ENCODE data around the gene GNAQ. TPM values are rescaled to one million over a fixed set of nuclear protein-coding genes. Genes with fewer than 3 reads are reported as not detected.

GNAQ gene
- total and polyA plus RNA-seq, 10 donors: 4.4 to 52.3 (median 31.2) TPM

DNA sequence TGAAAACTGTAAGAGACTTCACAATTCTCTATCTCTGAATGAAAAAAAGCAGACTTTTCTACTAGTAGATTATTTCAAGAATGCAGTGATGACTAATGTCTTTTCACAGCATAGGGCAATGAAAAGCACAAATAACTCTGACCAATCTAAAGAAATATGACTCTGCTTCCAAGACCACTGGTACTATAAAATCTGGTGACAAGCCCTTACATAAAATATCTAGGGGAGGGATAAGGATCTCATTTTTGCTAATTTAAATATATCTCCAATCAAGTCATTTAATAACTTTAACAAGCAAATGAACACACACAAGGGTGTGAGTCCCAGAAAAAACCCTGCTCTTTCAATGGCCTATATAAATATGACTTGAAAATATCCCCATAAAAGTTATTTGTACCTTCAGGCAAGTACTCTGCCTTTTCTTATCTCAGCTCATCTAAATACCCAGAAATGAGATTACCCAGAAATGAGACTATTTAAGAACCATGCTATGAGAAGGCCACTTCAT is 105.2 kb downstream of the GNAQ start:
- Histone ChIP-seq H3K4me1 (peaks cover 0 to 40% (median 9%) of the 10 kb centered on the region in 6 donors), H3K27me3 (replicated peaks in 1 of 7) (no peaks in the 10 kb centered on the region), H3K4me3 (no peak overlapping the region), H3K9me3 (no peaks in the 10 kb centered on the region), H3K27ac (no peak overlapping the region), H3K36me3 (no peaks in the 10 kb centered on the region)
- no peak for TF ChIP-seq POLR2AphosphoS5 (IDR thresholded peaks at IDR 0.05)
- no peak for TF ChIP-seq POLR2A (IDR thresholded peaks at IDR 0.05)
- TF ChIP-seq, protein P1, sequence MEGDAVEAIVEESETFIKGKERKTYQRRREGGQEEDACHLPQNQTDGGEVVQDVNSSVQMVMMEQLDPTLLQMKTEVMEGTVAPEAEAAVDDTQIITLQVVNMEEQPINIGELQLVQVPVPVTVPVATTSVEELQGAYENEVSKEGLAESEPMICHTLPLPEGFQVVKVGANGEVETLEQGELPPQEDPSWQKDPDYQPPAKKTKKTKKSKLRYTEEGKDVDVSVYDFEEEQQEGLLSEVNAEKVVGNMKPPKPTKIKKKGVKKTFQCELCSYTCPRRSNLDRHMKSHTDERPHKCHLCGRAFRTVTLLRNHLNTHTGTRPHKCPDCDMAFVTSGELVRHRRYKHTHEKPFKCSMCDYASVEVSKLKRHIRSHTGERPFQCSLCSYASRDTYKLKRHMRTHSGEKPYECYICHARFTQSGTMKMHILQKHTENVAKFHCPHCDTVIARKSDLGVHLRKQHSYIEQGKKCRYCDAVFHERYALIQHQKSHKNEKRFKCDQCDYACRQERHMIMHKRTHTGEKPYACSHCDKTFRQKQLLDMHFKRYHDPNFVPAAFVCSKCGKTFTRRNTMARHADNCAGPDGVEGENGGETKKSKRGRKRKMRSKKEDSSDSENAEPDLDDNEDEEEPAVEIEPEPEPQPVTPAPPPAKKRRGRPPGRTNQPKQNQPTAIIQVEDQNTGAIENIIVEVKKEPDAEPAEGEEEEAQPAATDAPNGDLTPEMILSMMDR (IDR thresholded peaks at IDR 0.05 in 8 of 11, conservative IDR thresholded peaks at IDR 0.05 in 3 of 11): no peak
- DNase-seq: no peak
- intact Hi-C loops (cut with DNase I; ENCODE audit: low total_unique reads): no loop called here

DNA sequence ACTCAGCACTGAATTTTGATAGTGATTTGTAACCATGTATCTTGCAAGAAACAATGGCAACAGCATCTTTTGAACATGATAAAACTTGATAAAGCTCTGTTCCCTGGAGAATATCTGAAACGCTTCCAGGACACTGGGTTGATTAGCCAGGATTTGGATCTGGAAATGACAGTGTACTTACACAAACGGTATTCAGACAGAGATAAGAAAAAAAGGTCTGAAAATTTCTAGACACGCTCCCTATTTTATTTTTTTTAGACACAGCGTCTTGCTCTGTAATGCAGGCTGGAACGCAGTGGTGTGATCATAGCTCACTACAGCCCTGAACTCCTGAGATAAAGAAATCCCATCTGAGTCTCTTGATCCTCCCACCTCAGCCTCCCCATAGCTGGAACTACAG is 109.0 kb downstream of the GNAQ start:
- peaks cover 0 to 41% (median 6%) of the 10 kb centered on the region in 6 donors for H3K4me1 ChIP-seq
- intact Hi-C loops (cut with DNase I; ENCODE audit: low total_unique reads): no loop called here
- 83 to 95% (median 91%) methylated on average over 5 of the region's 5 CpGs for WGBS, 5 donors

DNA sequence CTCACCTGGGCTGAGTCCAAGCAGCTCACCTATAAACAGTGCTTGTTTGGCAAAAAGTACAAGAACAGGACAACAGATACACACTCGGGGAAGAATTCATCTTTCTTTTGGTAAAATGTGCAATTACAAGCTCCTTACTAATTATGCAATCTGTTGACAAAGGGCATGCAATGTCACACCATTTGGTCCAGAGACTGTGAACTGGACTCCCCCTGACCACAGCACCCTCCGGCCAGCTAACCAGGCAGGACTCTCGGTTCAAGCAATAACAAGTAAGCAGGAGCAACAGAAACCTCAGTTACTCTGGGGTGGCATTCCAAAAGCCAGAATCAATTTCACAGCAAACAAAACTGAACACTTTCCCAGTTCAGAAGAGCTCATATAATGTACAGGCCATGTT is 113.8 kb downstream of the GNAQ start:
- Histone ChIP-seq H3K27ac (no peak overlapping the region), H3K4me1 (peaks cover 0 to 34% (median 13%) of the 10 kb centered on the region in 6 donors), H3K9me3 (no peaks in the 10 kb centered on the region), H3K4me3 (no peak overlapping the region), H3K27me3 (replicated peaks in 1 of 7) (no peaks in the 10 kb centered on the region), H3K36me3 (peaks cover 0 to 25% (median 0%) of the 10 kb centered on the region in 6 donors)
- intact Hi-C loops (cut with DNase I; ENCODE audit: low total_unique reads): no loop called here
- no peak for DNase-seq
- TF ChIP-seq, protein P1 (IDR thresholded peaks at IDR 0.05 in 8 of 11, conservative IDR thresholded peaks at IDR 0.05 in 3 of 11): no peak
- no peak for TF ChIP-seq POLR2A (IDR thresholded peaks at IDR 0.05)
- no peak for TF ChIP-seq POLR2AphosphoS5 (IDR thresholded peaks at IDR 0.05)
- 52 to 92% (median 77%) methylated on average over 3 of the region's 3 CpGs for WGBS, 5 donors

More for the DNA sequence above, 109.0 kb downstream of the GNAQ start:
- Histone ChIP-seq H3K9me3 (no peaks in the 10 kb centered on the region), H3K36me3 (peaks cover 0 to 25% (median 0%) of the 10 kb centered on the region in 6 donors), H3K27ac (no peak overlapping the region), H3K4me3 (no peak overlapping the region), H3K27me3 (replicated peaks in 1 of 7) (no peaks in the 10 kb centered on the region)
- no peak for DNase-seq
- no peak for TF ChIP-seq POLR2AphosphoS5 (IDR thresholded peaks at IDR 0.05)
- no peak for TF ChIP-seq POLR2A (IDR thresholded peaks at IDR 0.05)

DNA sequence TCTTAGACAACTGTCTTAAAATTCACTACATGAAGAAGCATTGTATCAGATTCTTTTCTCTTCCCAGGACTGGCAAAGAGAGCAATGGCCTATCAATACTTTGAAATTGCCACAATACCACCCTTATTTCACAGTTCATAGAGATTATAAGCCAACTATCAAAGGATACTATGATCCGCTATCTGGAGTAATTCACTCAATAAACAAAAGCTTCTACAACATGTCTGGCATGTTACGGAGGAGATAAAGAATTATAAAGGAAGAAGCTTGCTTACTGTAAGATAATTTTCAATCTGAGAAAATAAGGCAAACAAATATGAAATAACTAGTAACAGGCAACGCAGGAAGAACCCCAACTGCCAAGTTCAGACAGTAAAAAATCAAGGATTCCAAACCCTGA is 114.8 kb downstream of the GNAQ start:
- no peaks in the 10 kb centered on the region for H3K9me3 ChIP-seq
- DNase-seq: no peak
- H3K27me3 ChIP-seq (replicated peaks in 1 of 7): no peaks in the 10 kb centered on the region
- H3K36me3 ChIP-seq: peaks cover 0 to 25% (median 0%) of the 10 kb centered on the region in 6 donors
- WGBS, 5 donors: 77 to 86% (median 83%) methylated on average over 3 of the region's 3 CpGs
- TF ChIP-seq POLR2A (IDR thresholded peaks at IDR 0.05) (no peak), POLR2AphosphoS5 (IDR thresholded peaks at IDR 0.05) (no peak)
- TF ChIP-seq, protein P1 (IDR thresholded peaks at IDR 0.05 in 8 of 11, conservative IDR thresholded peaks at IDR 0.05 in 3 of 11): no peak
- H3K27ac ChIP-seq: peak overlapping the region in 4 of 8 donors; percentile 3 to 39 (median 32)
- H3K4me3 ChIP-seq: no peak overlapping the region
- H3K4me1 ChIP-seq: peaks cover 0 to 44% (median 13%) of the 10 kb centered on the region in 6 donors
- intact Hi-C loops (cut with DNase I; ENCODE audit: low total_unique reads): no loop called here
